WERI-Rb-1 (cell line): Measurements from ENCODE around the gene KLF2.

Source experiments
- DNase-seq: peaks from one replicate; pipeline ENCODE4 v3.0.0-alpha.2; 2020
- H3K27ac ChIP-seq: fragments of 250-450 bp; sonication (Bioruptor Pico); 2 replicates; pipeline ENCODE4 v1.5.1; 2020; ENCODE audit warnings: mild to moderate bottlenecking, moderate library complexity
- H3K27me3 ChIP-seq: fragments of 250-450 bp; sonication (Bioruptor Pico); 2 replicates; pipeline ENCODE4 v1.5.1; 2021; ENCODE audit warnings: mild to moderate bottlenecking, low read depth, moderate library complexity; ENCODE audit not compliant: insufficient read depth, severe bottlenecking
- H3K36me3 ChIP-seq: fragments of 250-450 bp; sonication (Bioruptor Pico); 2 replicates; pipeline ENCODE4 v1.5.1; 2020; ENCODE audit warnings: mild to moderate bottlenecking, moderate library complexity
- H3K4me3 ChIP-seq: 2 replicates; pipeline ENCODE4 v1.5.1; 2011; ENCODE audit warnings: low read depth, mild to moderate bottlenecking, control low read depth, low read length
- H3K9me3 ChIP-seq: fragments of 250-450 bp; sonication (Bioruptor Pico); 2 replicates; pipeline ENCODE4 v1.5.1; 2021; ENCODE audit warnings: mild to moderate bottlenecking, moderate library complexity; ENCODE audit not compliant: severe bottlenecking
- CTCF ChIP-seq: IDR thresholded peaks from 2 replicates; pipeline ENCODE4 v1.5.1; 2011; ENCODE audit warnings: low read depth, mild to moderate bottlenecking, control low read depth, inconsistent platforms, low read length

KLF2 gene

GRCh38 chr19:16351133-16351809 is 26.6 kb downstream of the KLF2 start:
- H3K27ac ChIP-seq: no peak overlapping the region
- H3K9me3 ChIP-seq: no peaks in the 10 kb centered on the region
- no peak overlapping the region for H3K4me3 ChIP-seq
- no peaks in the 10 kb centered on the region; the same call in 1 of the 2 replicates for H3K36me3 ChIP-seq
- no peak for TF ChIP-seq CTCF
- no peaks in the 10 kb centered on the region for H3K27me3 ChIP-seq
- no peak for DNase-seq

- Histone ChIP-seq H3K4me3 (no peak overlapping the region), H3K27ac (no peak overlapping the region), H3K36me3 (peaks cover under 1% of the 10 kb centered on the region; the same call in 1 of the 2 replicates), H3K27me3 (no peaks in the 10 kb centered on the region), H3K9me3 (no peaks in the 10 kb centered on the region)
- TF ChIP-seq CTCF: no peak
- no peak for DNase-seq
These were observed 30.8 kb downstream of the KLF2 start for GRCh38 chr19:16355293-16356043.

- DNase-seq: no peak
- no peaks in the 10 kb centered on the region for H3K27me3 ChIP-seq
- H3K36me3 ChIP-seq: peaks cover 3% of the 10 kb centered on the region; the same call in 1 of the 2 replicates
- no peaks in the 10 kb centered on the region for H3K9me3 ChIP-seq
- no peak for TF ChIP-seq CTCF
- H3K4me3 ChIP-seq: no peak overlapping the region
- no peak overlapping the region for H3K27ac ChIP-seq
These were observed 33.8 kb downstream of the KLF2 start for GRCh38 chr19:16358456-16358855.

- Histone ChIP-seq H3K36me3 (peaks cover 3% of the 10 kb centered on the region; the same call in 1 of the 2 replicates), H3K4me3 (no peak overlapping the region), H3K27me3 (no peaks in the 10 kb centered on the region), H3K27ac (no peak overlapping the region), H3K9me3 (no peaks in the 10 kb centered on the region)
- no peak for DNase-seq
- no peak for TF ChIP-seq CTCF
These were observed 34.4 kb downstream of the KLF2 start for GRCh38 chr19:16359074-16359473.

- H3K9me3 ChIP-seq: no peaks in the 10 kb centered on the region
- TF ChIP-seq CTCF: no peak
- H3K27ac ChIP-seq: no peak overlapping the region
- H3K4me3 ChIP-seq: no peak overlapping the region
- DNase-seq: no peak
- H3K36me3 ChIP-seq: peaks cover 3% of the 10 kb centered on the region; the same call in 1 of the 2 replicates
- no peaks in the 10 kb centered on the region for H3K27me3 ChIP-seq
These were observed 35.3 kb downstream of the KLF2 start for GRCh38 chr19:16359964-16360363.
